ENCODE measurements around the gene CDK9. TPM values are rescaled to one million over a fixed set of nuclear protein-coding genes. Genes with fewer than 3 reads are reported as not detected.

CDK9 gene
- total RNA-seq (2014; rRNA removed; shearing (Covaris generic)) (63.9 and 84.3 TPM in 2 replicates), polyA plus RNA-seq (2016; fragmentation: Nextera tagmentation; extraction: Ambion mirVana) (49.7 and 58.5 TPM in 2 replicates)
- long read RNA-seq, transcript CDK9-201 (7 exons, 2,463 nt) = major isoform, 42 of 49 reads
- long read RNA-seq, partial matches to known transcripts = 0 of 49 reads
- long read RNA-seq, other reads (novel, unspliced or antisense) = 6 of 49 reads

- Histone ChIP-seq H3K4me2 (peak within 1 kb of the TSS; percentile 86), H3K27ac (ENCODE audit: low read depth) (peak within 1 kb of the TSS; percentile 96), H2AFZ (peak within 1 kb of the TSS; percentile 78), H3F3A (replicated peaks; ENCODE audit: low read depth) (peaks cover 38% of the 10 kb centered on the region), H3K36me3 (ENCODE audit: insufficient read depth) (peaks cover 43% of the 10 kb centered on the region), H3K4me3 (peak within 1 kb of the TSS; percentile 99), H3K27me3 (ENCODE audit: insufficient read depth) (no peaks in the 10 kb centered on the region), H3K79me2 (replicated peaks; ENCODE audit: insufficient read depth) (peaks cover 35% of the 10 kb centered on the region), H3K4me1 (ENCODE audit: insufficient read depth) (peaks cover 11% of the 10 kb centered on the region), H4K20me1 (replicated peaks; ENCODE audit: insufficient read depth) (peaks cover 23% of the 10 kb centered on the region), H3K9me2 (ENCODE audit: insufficient read depth) (no peaks in the 10 kb centered on the region)
- Mint-ChIP-seq H3K9me3 (no peaks in the 10 kb centered on the region), H3K27ac (peak within 1 kb of the TSS; percentile 96), H3K4me1 (peaks cover 16% of the 10 kb centered on the region), H3K27me3 (ENCODE audit: insufficient read depth, low read depth, poor library complexity) (peaks cover 14% of the 10 kb centered on the region), H3K36me3 (ENCODE audit: low read depth) (peaks cover 48% of the 10 kb centered on the region), H3K4me3 (peak within 1 kb of the TSS; percentile 96)
- ATAC-seq (peak; percentile 76), DNase-seq (ENCODE audit: low spot score) (peak; percentile 94)
- TF ChIP-seq REST (IDR thresholded peaks at IDR 0.05; ENCODE audit: unreplicated experiment) (peak; percentile 18), CTCF (conservative IDR thresholded peaks at IDR 0.05; ENCODE audit: low read depth in 2 of 2) (peak in 1 of 2 experiments; percentile 58; a peak in 2 of 4 replicates), POLR2AphosphoS5 (IDR thresholded peaks at IDR 0.05; ENCODE audit: low read depth) (peak; percentile 61), ZNF114 (CRISPR knock-in tag; IDR thresholded peaks at IDR 0.05) (no peak), ZNF462 (CRISPR knock-in tag; IDR thresholded peaks at IDR 0.05) (no peak), ETS1 (IDR thresholded peaks at IDR 0.05) (peak; percentile 82), CREB1 (CRISPR knock-in tag; IDR thresholded peaks at IDR 0.05; ENCODE audit: low read depth) (peak; percentile 59)
Observed at GRCh38 chr9:127785933-127786772, at the start of gene CDK9. Gene CDK9, plus strand, starts transcription at chr9:127786034. Its CDS starts 115 bp downstream, at chr9:127786149.
